ENCODE data around the gene STXBP5. TPM values are rescaled to one million over a fixed set of nuclear protein-coding genes. Genes with fewer than 3 reads are reported as not detected.

STXBP5 gene
- total RNA-seq, 4 donors from 2014 or later: 23.7 to 39.1 (median 25.8) TPM

DNA sequence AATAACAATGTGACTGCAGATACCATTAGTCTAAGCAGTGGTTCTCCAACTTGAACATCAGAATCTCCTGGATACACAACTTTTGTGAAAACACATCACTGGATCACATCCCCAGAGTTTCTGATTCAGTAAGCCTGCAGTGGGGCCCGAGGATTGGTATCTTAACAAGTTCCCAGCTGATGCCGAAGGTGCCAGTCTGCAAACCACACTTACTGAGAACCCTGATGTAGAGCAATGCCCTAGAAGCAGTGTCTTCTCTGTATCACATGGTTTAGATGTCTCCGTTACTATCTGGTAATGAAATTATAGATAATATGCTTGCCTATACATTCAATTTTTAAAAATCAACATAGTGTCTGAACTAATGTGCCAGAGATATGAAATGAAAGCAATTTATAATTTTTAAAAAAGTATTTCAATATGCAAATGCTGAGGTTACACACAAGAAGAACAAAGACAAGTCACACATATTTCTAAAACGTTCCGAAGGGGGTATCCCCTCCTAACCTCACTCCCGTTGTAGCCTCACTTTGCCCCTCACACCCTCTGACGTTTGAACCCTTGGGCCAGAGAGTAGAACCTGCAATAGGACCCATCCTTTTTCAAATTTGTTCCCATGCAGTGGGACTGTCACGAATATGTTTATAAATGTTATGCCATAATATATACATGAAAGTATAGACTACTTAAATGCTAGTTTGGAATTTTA lies 188.9 kb downstream of the STXBP5 start:
- TF ChIP-seq EP300 (IDR thresholded peaks at IDR 0.05) (no peak), POLR2A (IDR thresholded peaks at IDR 0.05) (no peak)
- TF ChIP-seq, protein P1, sequence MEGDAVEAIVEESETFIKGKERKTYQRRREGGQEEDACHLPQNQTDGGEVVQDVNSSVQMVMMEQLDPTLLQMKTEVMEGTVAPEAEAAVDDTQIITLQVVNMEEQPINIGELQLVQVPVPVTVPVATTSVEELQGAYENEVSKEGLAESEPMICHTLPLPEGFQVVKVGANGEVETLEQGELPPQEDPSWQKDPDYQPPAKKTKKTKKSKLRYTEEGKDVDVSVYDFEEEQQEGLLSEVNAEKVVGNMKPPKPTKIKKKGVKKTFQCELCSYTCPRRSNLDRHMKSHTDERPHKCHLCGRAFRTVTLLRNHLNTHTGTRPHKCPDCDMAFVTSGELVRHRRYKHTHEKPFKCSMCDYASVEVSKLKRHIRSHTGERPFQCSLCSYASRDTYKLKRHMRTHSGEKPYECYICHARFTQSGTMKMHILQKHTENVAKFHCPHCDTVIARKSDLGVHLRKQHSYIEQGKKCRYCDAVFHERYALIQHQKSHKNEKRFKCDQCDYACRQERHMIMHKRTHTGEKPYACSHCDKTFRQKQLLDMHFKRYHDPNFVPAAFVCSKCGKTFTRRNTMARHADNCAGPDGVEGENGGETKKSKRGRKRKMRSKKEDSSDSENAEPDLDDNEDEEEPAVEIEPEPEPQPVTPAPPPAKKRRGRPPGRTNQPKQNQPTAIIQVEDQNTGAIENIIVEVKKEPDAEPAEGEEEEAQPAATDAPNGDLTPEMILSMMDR (IDR thresholded peaks at IDR 0.05): no peak
- H3K4me3 ChIP-seq: no peak overlapping the region
- H3K4me1 ChIP-seq: no peaks in the 10 kb centered on the region
- no peaks in the 10 kb centered on the region for H3K36me3 ChIP-seq
- no peaks in the 10 kb centered on the region for H3K27me3 ChIP-seq
- no peaks in the 10 kb centered on the region for H3K9me3 ChIP-seq
- DNase-seq (ENCODE audit: low spot score in 2 of 2): no peak
- WGBS, 2 donors: 74 to 77% methylated on average over 8 of the region's 8 CpGs
- H3K27ac ChIP-seq: no peak overlapping the region

DNA sequence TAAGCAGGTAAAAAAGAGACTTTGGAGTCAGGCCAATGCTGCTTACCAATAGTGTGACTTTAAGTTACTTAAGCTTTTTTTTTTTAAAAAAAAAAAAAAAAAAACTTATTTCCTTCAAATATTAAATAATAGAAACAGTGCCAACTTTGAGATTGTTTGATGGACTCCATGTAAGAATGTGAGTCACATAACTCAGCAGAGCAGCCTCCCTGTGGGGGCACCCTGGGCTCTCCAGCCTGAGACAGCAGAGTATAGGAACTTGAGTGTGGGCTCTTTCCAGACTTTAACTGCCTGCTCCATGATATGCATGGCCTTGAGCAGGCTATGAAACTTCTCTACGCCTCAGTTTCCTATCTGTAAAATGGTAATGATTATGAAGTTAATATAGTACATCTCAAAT lies 190.9 kb downstream of the STXBP5 start:
- 86 to 97% methylated on average over 1 of the region's 1 CpG for WGBS, 2 donors
- no peak overlapping the region for H3K4me3 ChIP-seq
- no peak for TF ChIP-seq EP300 (IDR thresholded peaks at IDR 0.05)
- TF ChIP-seq POLR2A (IDR thresholded peaks at IDR 0.05): no peak
- TF ChIP-seq, protein P1 (IDR thresholded peaks at IDR 0.05): no peak
- no peaks in the 10 kb centered on the region for H3K27me3 ChIP-seq
- no peaks in the 10 kb centered on the region for H3K36me3 ChIP-seq
- H3K27ac ChIP-seq: no peak overlapping the region
- DNase-seq (ENCODE audit: low spot score in 2 of 2): no peak
- no peaks in the 10 kb centered on the region for H3K4me1 ChIP-seq
- H3K9me3 ChIP-seq: peaks cover 0 to 1% (median 0%) of the 10 kb centered on the region in 4 donors

DNA sequence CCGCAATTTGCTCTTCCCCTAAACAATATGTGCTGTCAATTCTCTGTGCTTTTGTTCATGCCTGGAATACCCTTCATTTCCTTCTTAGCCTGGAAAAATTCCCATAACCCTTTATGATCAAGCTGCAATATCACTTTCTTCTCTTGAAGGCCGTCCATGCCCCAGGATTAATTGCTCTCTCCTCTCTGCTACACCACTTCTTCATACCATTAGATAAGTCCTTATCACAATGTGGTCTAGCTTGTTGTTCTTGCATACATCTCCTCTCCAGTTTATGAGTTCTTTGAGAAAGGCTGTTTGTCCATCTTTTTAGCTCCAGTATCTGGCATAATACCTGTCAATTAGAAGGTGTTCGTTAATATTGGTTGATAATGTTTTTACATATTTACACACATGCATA lies 193.1 kb downstream of the STXBP5 start:
- H3K4me3 ChIP-seq: no peak overlapping the region
- no peak for DNase-seq (ENCODE audit: low spot score in 2 of 2)
- H3K27ac ChIP-seq: no peak overlapping the region
- whole genome bisulfite sequencing, 2 donors: 84 to 86% methylated on average over 3 of the region's 3 CpGs
- no peaks in the 10 kb centered on the region for H3K4me1 ChIP-seq
- H3K27me3 ChIP-seq: no peaks in the 10 kb centered on the region
- no peak for TF ChIP-seq POLR2A (IDR thresholded peaks at IDR 0.05)
- H3K36me3 ChIP-seq: no peaks in the 10 kb centered on the region
- peaks cover 0 to 23% (median 0%) of the 10 kb centered on the region in 4 donors for H3K9me3 ChIP-seq

DNA sequence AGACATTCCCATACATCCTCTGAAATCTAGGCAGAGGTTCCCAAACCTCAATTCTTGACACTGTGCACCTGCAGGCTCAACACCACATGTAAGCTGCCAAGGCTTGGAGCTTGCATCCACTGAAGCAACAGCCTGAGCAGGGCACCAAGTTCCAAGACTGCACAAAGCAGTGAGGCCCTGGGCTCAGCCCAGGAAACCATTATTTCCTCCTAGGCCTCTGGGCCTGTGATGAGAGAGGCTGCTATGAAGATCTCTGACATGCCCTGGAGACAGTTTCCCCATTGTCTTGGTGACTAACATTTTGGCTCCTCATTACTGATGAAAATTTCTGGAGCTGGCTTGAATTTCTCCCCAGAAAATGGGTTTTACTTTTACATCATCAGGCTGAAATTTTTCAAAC lies 196.8 kb downstream of the STXBP5 start:
- H3K4me3 ChIP-seq: no peak overlapping the region
- no peaks in the 10 kb centered on the region for H3K27me3 ChIP-seq
- H3K36me3 ChIP-seq: no peaks in the 10 kb centered on the region
- no peak for DNase-seq (ENCODE audit: low spot score in 2 of 2)
- H3K27ac ChIP-seq: no peak overlapping the region
- H3K4me1 ChIP-seq: no peaks in the 10 kb centered on the region
- H3K9me3 ChIP-seq: peaks cover 0 to 24% (median 0%) of the 10 kb centered on the region in 4 donors
- TF ChIP-seq POLR2A (IDR thresholded peaks at IDR 0.05): no peak
- TF ChIP-seq, protein P1 (IDR thresholded peaks at IDR 0.05): no peak
- TF ChIP-seq EP300 (IDR thresholded peaks at IDR 0.05): no peak

DNA sequence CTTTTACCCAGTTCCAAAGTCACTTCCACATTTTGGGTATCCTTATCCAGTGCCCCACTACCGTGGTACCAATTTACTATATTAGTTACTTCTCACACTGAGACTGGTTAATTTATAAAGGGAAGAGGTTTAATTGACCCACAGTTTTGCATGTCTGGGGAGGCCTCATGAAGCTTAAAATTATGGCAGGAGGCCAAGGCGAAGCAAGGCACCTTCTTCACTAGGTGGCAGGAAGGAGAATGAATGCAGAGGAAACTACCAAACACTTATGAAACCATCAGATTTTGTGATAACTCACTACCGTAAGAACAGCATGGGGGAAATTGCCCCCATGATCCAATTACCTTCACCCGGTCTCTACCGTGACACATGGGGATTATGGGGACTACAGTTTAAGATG lies 197.6 kb downstream of the STXBP5 start:
- Histone ChIP-seq H3K27ac (no peak overlapping the region), H3K4me3 (no peak overlapping the region), H3K36me3 (no peaks in the 10 kb centered on the region), H3K4me1 (no peaks in the 10 kb centered on the region), H3K27me3 (no peaks in the 10 kb centered on the region), H3K9me3 (peaks cover 0 to 24% (median 0%) of the 10 kb centered on the region in 4 donors)
- TF ChIP-seq, protein P1 (IDR thresholded peaks at IDR 0.05): no peak
- TF ChIP-seq POLR2A (IDR thresholded peaks at IDR 0.05): no peak
- TF ChIP-seq EP300 (IDR thresholded peaks at IDR 0.05): no peak
- WGBS, 2 donors: 94 to 97% methylated on average over 5 of the region's 5 CpGs
- DNase-seq (ENCODE audit: low spot score in 2 of 2): no peak
